Femur (tissue), 1 donor: Measurements from ENCODE around the gene STAC.
A peak's percentile ranks its signal among the peaks of the same experiment; 100 is the strongest.
"Not testable (repeated sequence)": the region's sequence is repeated elsewhere in the genome, so short reads cannot be mapped to it uniquely, and the experiment has no call there.

ENCODE experiments used
- DNase-seq: peaks from one replicate; pipeline ENCODE4 v3.0.0-alpha.2; 2017

Gene STAC

DNA sequence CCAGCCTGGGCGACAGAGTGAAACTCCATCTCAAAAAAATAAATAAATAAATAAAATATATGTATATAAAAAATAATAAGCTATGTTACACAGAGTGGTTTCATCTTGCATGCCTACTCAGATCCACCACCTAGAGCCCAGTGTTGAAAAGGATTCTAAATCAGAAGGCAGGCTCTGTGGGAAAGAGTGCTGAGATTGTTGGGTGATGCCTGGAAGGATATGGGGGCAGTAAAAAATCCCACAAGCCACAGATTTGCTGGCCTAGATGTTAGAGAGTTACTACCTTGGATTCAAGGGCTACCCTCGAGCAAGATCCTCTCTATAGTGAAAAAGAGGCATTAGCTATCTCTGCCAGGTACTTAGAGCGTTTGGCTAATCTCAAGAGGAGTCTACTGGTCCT lies 144.3 kb downstream of the STAC start:
- DNase-seq, result no peak

DNA sequence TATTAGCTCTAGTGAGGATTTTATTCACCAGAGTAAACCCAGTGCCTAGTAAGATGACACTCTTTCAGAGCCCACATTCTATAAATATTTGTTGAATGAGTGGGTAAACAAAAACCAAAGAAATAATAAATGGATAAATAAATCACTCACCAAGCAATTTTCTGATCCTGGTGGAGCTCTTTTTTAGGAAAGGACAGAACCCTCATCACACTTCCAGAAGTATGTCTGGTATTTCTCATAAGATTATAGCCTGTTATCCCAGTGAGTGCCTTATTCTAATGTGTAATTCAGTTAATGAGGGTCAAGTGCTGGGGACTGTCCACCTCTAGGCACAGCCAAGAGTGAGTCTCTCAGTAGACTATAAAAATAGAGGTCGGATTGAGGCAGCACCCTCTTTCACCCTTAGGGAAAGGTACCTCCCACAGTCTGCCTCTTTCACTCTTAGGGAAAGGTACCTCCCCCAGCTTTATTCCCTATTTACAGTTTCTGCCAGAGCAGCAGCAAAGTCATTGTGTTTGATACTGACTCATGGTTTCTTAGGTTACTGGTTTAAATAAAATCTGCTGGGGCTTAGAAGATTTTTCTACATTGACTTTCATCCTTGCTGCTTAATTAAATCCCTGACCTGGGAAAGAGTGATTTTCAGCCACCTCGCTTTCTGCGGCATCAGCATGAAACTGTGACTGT lies 145.0 kb downstream of the STAC start:
- no peak for DNase-seq

DNA sequence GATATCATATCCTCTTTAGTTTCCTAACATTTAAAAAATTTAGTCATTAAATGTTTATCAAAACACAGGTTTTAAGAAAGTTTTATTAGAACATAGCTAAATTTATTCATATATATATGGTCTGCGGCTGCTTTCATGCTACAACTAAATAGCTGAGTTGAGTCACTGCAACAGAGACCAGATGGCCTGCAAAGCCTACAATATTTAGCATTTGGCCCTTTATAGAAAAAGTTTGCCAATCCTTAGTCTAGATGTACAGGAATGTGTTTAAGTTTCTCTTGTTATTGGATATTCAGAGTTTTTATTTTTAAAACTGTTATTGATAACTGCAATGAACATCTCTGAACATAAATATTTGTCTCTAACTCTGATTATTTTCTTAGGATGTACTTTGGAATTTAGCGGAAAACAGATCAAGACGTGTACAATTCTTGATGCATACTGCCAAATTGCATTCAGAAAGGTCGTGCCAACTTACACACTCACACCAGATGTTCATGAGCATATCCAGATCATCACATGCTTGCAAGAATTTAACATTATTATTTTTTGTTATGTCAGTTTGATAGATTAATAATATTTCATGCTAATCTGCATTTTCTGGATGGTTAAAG lies 157.9 kb downstream of the STAC start:
- DNase-seq, result no peak

DNA sequence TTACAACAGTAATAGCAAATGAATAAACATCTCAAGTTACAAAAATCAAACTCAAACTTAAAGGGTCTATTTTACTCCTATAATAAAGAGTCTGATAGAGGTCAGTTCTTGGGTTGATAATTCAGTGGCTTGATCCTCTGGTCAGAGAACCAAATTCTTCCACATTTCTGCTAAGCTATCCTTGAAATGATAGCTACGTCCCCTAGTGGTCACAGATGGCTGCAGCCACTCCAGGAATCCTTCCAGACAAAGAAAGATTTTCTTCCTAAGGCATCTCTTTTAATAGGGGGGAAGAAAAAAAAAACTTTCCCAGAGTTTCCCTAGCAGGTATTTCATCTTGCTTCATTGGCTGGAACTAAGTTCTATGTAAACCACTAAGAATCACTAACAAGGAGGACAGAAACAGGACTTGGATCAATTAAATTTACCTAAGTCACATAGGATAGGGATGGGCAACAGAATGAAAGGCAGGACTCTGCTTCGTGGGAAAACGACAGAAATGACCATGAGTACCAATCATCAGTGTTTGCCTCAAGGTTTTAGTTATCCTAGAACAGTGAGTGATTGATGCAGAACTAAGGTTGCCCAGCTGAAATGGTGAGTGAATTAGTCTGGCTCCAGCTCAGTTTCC lies 160.7 kb downstream of the STAC start:
- no peak for DNase-seq

DNA sequence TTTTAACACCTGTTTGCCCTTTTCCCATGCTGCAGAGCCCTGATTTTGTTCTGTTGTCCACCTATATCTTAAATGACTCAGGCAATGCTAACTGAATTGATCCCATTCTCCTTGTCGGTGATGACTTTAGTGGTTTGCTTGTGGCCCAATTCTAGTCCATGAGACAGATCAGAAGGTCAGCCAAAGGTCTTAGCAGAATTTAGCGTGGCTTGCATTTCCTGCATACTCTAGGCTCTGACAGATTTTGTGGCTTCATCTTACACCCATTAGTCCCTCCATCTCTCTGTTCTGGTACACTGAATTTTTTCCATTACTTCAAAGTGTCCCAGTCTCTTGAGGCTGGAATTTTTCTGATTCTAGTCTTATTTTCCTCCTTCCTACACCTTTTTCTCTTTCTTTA lies 161.9 kb downstream of the STAC start:
- no peak for DNase-seq

DNA sequence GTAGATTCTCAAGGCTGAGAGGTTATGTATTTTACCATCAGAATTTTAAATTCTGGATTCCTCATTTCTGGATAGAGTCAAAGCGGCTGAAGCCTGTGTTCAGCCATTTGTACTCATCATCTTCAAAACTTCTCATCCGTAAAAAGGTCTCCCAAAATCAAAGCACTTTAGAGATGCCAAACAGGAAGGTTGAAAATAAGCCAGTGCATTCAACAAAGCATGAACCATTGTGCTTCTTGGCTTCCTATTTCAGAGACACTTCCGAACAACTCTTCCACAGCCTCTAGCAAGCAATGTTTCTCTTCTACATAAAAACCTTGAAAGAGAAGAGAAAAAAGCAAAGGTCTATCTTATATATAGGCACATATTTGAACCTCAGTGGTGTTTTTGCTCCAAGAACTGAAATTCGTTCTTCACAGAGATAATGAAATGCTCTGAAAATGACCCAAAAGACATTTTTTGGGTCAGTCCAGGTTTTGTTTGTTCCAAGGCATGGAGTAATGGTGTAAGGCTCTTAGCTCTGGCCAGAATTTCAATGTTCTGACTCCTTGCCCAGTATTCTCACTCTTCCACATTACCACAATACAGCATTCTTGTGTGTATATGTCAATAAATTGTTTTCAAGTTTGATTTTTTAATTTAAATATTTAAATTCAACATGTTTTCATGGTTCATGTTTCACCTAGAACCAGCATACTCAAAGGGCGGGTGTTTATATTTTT lies 163.1 kb downstream of the STAC start:
- DNase-seq, result no peak

DNA sequence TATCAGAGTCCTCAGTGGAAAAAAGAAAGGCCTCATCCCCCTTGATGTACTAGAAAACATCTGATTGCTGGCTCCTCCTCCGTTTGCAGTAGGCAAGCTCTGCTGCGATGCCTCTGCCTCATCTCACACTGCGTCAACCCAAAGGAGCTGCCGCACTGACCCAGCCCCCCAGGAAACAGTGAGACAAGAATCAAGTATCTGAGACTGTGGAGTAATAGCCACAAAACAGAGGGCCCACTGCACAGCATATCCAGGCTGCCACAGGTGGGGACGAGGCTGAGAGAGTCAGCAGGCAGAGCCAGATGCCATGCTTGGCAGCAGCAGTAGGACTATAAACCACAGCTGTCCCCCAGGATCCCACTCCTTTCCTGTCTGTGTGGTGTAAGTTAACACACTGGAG lies 165.9 kb downstream of the STAC start:
- peak; percentile 66 for DNase-seq

DNA sequence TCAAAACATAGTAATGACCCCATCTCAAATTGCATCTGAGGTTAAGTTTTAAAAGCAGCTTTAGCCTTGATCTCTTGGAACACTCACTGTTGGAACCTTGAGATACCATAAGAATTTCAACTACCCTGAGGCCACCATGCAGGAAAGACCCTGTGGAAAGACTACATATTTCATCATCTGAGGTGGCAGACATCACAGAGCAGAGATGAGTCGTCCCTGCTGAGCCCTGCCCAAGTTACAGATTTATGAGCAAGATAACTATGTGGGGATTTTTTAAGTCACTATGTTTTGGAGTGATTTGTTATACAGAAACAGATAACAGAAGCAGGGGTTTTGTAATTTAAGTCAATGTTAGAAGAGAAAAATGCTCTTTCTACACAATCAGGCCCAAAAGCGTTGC lies 168.4 kb downstream of the STAC start:
- no peak for DNase-seq

DNA sequence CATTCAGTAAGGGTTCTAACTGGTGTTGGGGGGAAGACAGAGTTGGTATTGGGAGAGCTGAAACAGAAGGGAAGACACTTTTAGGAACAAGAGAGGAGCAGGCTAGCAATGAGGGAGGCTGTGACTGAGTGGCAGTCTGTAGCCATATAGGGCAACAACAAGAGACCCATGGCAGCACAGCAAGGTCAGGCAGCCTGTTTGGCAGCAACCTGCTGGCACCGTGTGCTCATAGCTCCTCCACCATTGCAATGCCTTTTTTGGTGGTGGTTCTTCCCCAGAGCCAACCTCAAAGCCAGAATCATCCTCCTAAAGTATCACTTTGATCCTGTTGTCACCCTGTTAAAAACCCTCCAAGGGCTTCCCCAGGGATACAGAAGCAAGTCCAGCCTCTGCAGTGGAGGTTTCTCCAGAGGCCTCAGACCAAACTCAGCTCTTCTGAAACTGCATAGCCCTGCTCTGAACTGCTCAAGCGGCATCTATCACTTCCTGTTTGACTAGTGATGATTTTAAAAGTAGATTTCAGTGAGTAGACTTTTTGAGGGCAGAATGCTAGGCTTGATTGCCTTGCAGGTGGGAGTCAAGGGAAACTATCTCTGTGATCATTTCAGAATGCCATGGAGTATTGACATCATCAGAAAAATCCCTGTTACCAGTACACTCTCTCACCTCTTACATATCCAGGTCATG lies 176.9 kb downstream of the STAC start:
- DNase-seq, result no peak

DNA sequence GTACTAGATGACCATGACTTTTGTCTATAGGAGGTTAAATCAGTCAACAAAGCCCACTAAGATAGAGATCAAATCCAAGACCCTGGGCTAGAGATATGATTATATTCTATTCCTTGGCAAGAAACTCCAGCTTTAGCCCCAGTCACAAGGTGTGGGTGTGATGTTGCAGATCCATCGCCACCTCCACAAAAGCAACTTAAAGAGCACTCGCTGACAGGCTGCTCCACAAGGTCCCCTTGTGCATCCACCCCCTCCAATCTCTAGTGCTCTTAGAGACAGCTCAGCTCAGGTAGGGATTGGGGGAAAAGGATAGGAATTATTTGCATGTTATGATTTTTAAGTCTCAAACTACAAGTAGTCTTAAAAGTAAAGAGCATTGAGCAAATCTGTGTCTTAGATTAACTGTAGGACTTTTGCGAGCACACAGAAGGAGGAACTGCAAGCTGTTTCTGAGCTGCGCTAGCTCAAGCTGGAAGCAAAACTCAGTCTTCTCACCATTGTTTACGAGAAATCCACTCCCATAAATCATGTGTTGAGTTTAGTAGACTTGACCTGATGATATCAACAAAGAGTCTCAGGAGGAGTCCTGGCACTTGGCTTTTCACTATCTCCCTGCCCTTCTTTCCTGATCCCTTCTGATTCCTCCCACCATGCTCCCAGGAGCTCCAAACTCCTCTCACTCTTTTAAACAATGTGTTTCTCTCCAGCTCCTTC lies 177.6 kb downstream of the STAC start:
- no peak for DNase-seq

DNA sequence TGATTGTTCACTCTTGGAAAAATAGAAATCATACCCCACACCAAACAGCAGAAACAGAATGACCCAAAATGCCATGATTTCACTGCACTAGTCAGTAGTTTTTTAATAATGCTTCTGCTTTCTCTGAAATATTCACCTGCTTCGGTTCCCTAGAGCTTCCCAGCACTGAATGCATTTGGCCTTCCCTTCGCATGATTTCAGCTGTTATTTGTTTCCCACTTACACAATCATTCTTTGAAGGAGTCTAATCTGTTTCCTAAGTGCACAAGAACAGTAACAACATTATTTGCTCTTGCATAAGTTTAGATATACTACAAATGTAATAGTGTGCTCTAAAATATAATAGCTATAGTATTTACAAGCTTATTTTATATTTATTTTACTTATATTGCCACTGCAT lies 178.7 kb downstream of the STAC start:
- no peak for DNase-seq

DNA sequence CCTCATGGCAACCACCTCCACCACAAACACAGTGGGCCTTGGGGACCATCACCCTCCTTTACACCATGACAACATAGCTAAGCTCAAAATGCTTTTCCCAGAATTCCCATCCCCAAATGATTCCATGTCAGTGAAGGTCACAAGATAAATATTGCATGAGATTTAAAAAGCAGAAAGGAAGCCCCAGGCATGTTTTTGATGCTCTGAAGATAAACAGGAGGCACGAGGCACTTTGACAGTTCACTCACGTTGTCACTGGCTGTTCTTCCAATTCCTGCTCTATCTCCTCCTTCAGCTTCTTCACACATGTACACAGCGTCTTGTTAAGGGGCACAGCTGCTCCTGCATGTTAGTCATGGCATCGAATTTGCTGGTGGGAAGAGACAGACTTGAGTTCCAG lies 180.4 kb downstream of the STAC start:
- no peak for DNase-seq

DNA sequence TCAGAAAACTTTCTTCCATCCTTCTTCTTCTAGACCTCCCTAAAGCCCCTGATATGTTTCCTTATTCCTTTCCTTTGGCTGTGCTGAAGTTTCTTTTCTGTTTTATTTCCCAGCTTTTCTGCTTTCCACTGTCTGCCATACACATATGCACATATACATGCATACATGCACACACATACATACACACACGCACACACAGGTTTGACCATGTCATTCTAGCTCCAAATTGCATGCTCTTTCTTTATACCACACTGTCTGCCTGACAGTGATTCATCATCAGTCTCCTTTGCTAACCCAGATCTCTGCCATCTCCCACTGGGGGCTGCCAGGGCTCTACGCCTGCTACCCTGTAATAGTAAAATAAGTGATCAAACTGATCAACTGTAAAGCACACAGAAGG lies 181.3 kb downstream of the STAC start:
- DNase-seq, result no peak

DNA sequence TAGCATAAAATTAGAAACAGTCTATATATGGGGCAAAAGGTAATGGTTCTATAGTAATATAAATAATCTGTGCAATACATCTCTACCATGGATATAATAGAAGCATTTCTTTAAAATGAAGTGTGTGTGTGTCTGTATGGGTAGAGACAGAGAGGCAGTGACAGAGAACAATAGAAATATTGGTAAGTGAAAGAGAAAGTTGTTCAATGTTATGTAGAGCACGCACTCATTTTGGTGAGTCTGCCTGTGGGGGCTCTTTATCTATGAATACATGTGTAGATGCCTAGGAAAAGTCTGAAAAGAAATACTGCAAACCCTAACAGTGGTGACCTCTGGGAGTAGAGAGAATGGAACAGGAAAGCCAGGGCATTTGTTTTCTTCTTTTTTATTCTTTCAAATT lies 182.6 kb downstream of the STAC start:
- no peak for DNase-seq

DNA sequence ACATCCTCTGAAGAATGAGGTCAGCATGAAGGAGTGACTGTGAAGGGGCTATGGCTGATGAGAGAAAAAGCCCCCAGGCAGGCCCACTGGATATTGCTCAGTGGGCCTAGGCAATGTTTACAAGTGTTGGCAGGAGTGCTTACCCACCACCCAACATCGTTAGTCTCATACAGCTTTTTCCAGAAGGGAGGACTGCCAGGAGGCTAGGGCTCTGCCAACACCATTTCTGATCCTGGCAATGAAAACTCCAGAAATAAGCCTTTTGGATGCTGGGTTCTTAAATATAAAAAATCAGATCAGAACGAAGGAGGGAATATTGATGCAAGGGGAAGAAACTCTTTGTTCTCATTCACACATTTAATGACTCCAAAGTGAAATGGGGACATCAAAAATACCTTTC lies 194.9 kb downstream of the STAC start:
- no peak for DNase-seq

DNA sequence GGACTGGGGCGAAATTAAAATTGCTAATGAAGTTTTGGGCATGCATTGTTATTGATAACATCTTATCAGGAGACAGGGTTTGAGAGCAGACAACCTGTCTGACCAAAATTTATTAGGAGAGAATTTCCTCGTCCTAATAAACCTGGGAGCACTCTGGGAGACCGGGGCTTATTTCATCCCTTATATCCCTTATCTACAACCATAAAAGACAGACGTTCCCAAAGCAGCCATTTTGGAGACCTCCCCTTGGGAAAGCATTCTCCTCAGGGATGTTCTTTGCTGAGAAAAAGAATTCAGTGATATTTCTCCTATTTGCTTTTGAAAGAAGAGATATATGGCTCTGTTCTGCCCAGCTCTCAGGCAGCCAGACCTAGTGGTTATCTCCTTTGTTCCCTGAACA lies 198.1 kb downstream of the STAC start:
- not testable (repeated sequence) for DNase-seq

DNA sequence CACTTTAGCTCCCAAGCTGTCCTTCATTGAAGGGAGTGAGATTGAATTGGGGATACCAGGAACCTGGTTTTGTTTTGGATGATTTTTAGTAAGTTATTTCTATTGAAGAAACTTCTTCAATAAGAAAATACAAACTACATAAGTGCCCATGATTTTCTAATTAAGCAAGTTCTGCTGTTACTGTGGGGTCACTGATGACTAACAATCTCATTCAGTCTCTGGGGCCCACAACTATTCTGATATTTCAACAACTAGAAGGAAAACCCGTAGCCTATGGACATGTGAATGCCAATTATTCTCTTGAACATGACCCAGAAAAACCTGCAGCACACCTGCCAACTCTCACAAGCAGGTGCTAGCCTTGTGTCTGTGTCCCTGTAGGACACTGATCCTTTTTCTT lies 199.4 kb downstream of the STAC start:
- no peak for DNase-seq

DNA sequence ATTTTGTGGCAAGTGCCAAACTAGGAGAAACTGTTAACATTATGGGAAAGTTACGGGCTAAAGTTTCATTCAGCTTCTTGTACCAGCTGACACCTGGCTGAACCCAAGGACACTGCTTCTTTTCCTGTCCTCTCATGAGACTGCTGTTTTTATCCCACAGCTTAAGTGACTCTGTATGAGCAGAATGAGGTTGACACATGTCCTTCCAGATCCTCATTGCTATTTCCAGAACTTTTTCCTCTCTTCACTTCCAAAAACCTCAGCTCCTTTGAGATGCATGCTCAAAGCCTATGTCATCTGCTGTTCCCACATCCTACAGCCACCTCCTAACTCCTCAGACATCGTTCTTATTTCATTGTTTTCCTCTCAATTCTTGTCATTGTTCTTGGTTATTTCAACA lies 200.4 kb downstream of the STAC start:
- no peak for DNase-seq

DNA sequence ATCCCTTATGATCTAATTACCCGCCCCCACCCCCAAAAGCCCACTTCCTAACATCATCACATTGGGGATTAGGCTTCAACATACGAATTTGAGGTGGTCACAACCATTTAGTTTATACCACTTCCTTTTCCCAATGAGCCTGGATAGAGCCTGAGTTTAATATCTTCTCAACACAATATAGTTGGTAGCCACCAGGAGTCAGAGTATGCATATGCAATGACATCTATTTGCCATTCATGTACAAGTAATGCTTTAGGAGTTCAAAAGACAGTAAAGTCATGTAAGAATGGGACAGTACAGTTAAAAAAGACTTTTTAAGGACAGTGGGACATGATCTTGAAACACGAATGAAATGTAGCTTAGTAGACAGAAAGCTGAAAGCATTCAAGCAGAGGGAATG lies 211.7 kb downstream of the STAC start:
- no peak for DNase-seq

DNA sequence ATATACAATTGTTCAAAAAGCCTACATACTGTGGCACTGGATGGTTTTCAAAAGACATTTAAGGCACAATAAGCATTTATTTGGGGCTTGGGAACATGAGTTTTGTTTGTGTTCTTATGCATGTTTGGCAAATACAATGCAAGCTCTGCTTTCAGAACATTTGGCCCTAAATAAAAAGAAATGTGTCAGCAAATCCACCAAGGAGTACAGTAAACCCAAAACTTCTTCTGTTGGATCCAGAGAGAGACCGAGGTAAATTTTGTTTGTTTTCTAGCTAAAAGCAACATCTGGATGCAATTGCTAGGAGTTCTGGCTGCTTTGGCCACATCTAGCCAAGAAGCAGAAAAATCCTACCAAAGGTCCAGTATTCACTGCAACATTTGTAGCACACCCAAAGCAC lies 215.2 kb downstream of the STAC start:
- DNase-seq, result no peak

DNA sequence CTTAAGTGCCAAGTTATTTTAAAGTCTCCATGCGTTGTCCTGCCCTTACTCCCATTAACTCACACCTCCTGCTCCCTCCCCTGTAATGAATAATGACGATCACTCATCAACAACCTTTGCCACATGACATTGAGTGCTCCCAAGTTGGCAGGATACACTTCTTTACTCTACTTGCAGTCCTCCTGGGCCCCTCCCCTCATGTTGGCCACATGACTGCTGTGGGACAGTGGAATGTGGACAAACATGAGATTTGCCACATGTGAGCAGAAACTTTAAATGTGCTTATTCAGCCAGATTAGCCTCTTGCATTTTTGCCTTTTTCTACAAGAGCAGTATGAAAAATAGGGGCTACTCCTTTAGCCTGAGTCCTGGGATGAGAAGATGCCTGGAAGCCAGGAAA lies 216.1 kb downstream of the STAC start:
- DNase-seq, result no peak

DNA sequence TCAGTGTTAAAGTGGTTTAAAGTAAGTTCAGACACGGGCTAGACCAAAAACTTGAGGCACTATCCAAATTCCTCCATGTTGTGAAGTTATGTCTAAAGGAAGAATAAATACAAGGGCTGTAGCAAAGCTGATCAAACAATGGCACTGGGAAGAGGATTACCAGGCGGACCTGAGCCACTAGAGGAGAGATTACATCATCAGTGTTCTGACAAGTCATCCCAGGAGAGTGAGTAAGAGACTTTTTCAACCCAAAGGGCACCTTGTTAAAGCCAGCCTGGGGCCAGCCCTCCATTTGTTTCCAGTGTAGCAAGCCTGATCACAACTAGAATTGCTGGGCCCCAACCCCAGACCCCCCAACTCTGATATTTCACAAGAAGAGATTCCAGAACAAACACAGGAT lies 217.1 kb downstream of the STAC start:
- DNase-seq, result no peak
